GM23338 (cell line): ENCODE data around the gene GUCA2B. TPM values are rescaled to one million over a fixed set of nuclear protein-coding genes. Genes with fewer than 3 reads are reported as not detected.

Source experiments
- ATAC-seq: fragments of 200-7000 bp; cut with Tn5 transposase; 3 replicates; pipeline ENCODE4 v1.9.1; 2020
- DNase-seq: peaks from one replicate; pipeline ENCODE4 v3.0.0-alpha.2; 2015; ENCODE audit warnings: low spot score
- H2AFZ ChIP-seq: fragments of 200-600 bp; sonication (generic); 2 replicates; pipeline ENCODE4 v1.8.0; 2016; ENCODE audit warnings: antibody characterized with exemption, mild to moderate bottlenecking, moderate library complexity
- H3F3A ChIP-seq: fragments of 200-600 bp; sonication (generic); replicated peaks from 2 replicates; pipeline ENCODE4 v1.8.0; 2017; ENCODE audit warnings: antibody characterized with exemption, mixed run types, low read depth
- H3K27ac ChIP-seq: fragments of 200-600 bp; sonication (generic); 2 replicates; pipeline ENCODE4 v1.6.1; 2016; ENCODE audit warnings: low read depth
- H3K27me3 ChIP-seq: fragments of 200-600 bp; sonication (generic); 2 replicates; pipeline ENCODE4 v1.8.0; 2016; ENCODE audit warnings: mild to moderate bottlenecking, mixed run types, moderate library complexity; ENCODE audit not compliant: insufficient read depth
- H3K36me3 ChIP-seq: fragments of 200-600 bp; sonication (generic); 2 replicates; pipeline ENCODE4 v1.8.0; 2016; ENCODE audit warnings: mild to moderate bottlenecking; ENCODE audit not compliant: insufficient read depth
- H3K4me1 ChIP-seq: fragments of 200-600 bp; sonication (generic); 2 replicates; pipeline ENCODE4 v1.8.0; 2016; ENCODE audit warnings: mild to moderate bottlenecking, moderate library complexity; ENCODE audit not compliant: insufficient read depth
- H3K4me2 ChIP-seq: fragments of 200-600 bp; sonication (generic); 2 replicates; pipeline ENCODE4 v1.7.1; 2017; ENCODE audit warnings: mixed run types
- H3K4me3 ChIP-seq: fragments of 200-600 bp; sonication (generic); 2 replicates; pipeline ENCODE4 v1.6.1; 2016; ENCODE audit warnings: mixed run types
- H3K79me2 ChIP-seq: fragments of 200-600 bp; sonication (generic); replicated peaks from 2 replicates; pipeline ENCODE4 v1.8.0; 2017; ENCODE audit warnings: mild to moderate bottlenecking; ENCODE audit not compliant: insufficient read depth
- H3K9me2 ChIP-seq: fragments of 200-600 bp; sonication (generic); 2 replicates; pipeline ENCODE4 v1.8.0; 2017; ENCODE audit not compliant: insufficient read depth
- H4K20me1 ChIP-seq: fragments of 200-600 bp; sonication (generic); replicated peaks from 2 replicates; pipeline ENCODE4 v1.8.0; 2017; ENCODE audit warnings: mild to moderate bottlenecking; ENCODE audit not compliant: insufficient read depth
- H3K27ac Mint-ChIP-seq: 2 replicates; pipeline ENCODE4 v1.8.0; 2020; ENCODE audit warnings: inconsistent platforms, mild to moderate bottlenecking, moderate library complexity, mixed read lengths
- H3K27me3 Mint-ChIP-seq: 3 replicates; pipeline ENCODE4 v1.8.0; 2022; ENCODE audit warnings: low read depth, mild to moderate bottlenecking, moderate library complexity, mixed read lengths, inconsistent platforms; ENCODE audit not compliant: insufficient read depth, poor library complexity
- H3K36me3 Mint-ChIP-seq: 3 replicates; pipeline ENCODE4 v1.8.0; 2021; ENCODE audit warnings: low read depth, mild to moderate bottlenecking, inconsistent platforms, moderate library complexity, mixed read lengths
- H3K4me1 Mint-ChIP-seq: 3 replicates; pipeline ENCODE4 v1.8.0; 2020; ENCODE audit warnings: mild to moderate bottlenecking, inconsistent platforms, mixed read lengths
- H3K4me3 Mint-ChIP-seq: 3 replicates; pipeline ENCODE4 v1.8.0; 2021; ENCODE audit warnings: moderate library complexity, mild to moderate bottlenecking, inconsistent platforms, mixed read lengths
- H3K9me3 Mint-ChIP-seq: 3 replicates; pipeline ENCODE4 v1.8.0; 2020; ENCODE audit warnings: moderate library complexity, mild to moderate bottlenecking, inconsistent platforms, mixed read lengths
- CREB1 ChIP-seq: fragments of 250-450 bp; sonication (Bioruptor Pico); IDR thresholded peaks from 2 replicates; pipeline ENCODE4 v1.5.0; 2020; ENCODE audit warnings: low read depth, mild to moderate bottlenecking, moderate library complexity
- EZH2 ChIP-seq: fragments of 200-600 bp; sonication (generic); IDR thresholded peaks from one replicate; pipeline ENCODE4 v1.8.0; 2017; ENCODE audit warnings: antibody characterized with exemption, mild to moderate bottlenecking, low read depth; ENCODE audit not compliant: unreplicated experiment
- EZH2phosphoT487 ChIP-seq: fragments of 200-600 bp; sonication (generic); IDR thresholded peaks from one replicate; pipeline ENCODE4 v1.8.1; 2018; ENCODE audit warnings: antibody characterized with exemption; ENCODE audit not compliant: unreplicated experiment
- JUNB ChIP-seq: IDR thresholded peaks from one replicate; pipeline ENCODE4 v1.6.1; 2016; ENCODE audit warnings: antibody characterized with exemption; ENCODE audit not compliant: unreplicated experiment
- NANOG ChIP-seq: IDR thresholded peaks from 2 replicates; pipeline ENCODE4 v1.6.1; 2016; ENCODE audit warnings: antibody characterized with exemption, borderline replicate concordance
- POLR2AphosphoS5 ChIP-seq: IDR thresholded peaks from 2 replicates; pipeline ENCODE4 v1.6.1; 2016; ENCODE audit warnings: antibody characterized with exemption, low read depth
- STAT1 ChIP-seq: IDR thresholded peaks from one replicate; pipeline ENCODE4 v1.6.1; 2016; ENCODE audit warnings: antibody characterized with exemption; ENCODE audit not compliant: unreplicated experiment
- ZNF114 ChIP-seq: fragments of 250-450 bp; sonication (Bioruptor Pico); IDR thresholded peaks from 2 replicates; pipeline ENCODE4 v1.5.0; 2020; ENCODE audit warnings: mild to moderate bottlenecking, moderate library complexity
- ZNF331 ChIP-seq: fragments of 250-450 bp; sonication (Bioruptor Pico); IDR thresholded peaks from 2 replicates; pipeline ENCODE4 v1.5.0; 2020; ENCODE audit warnings: low read depth, mild to moderate bottlenecking, moderate library complexity
- polyA plus RNA-seq: library from polyadenylated mRNA; unstranded; fragments of >200 nt; fragmentation: Nextera tagmentation; extraction: Ambion mirVana; gene quantifications from 2 replicates; pipeline ENCODE4 v1.2.1, GENCODE V29; 2016
- total RNA-seq: library from RNA; depleted of rRNA; stranded (reverse); fragments of >200 nt; shearing (Covaris generic); gene quantifications from 2 replicates; pipeline ENCODE4 v1.2.3, GENCODE V29; 2014
- TF ChIP-seq, protein P1 (sequence below): IDR thresholded peaks from one replicate; pipeline ENCODE4 v1.6.1; 2018; ENCODE audit warnings: antibody characterized with exemption; ENCODE audit not compliant: unreplicated experiment
- TF ChIP-seq, protein P2 (sequence below): fragments of 250-450 bp; sonication (Bioruptor Pico); IDR thresholded peaks from 2 replicates; pipeline ENCODE4 v1.5.0; 2020; ENCODE audit warnings: mild to moderate bottlenecking, moderate library complexity
- TF ChIP-seq, protein P3 (sequence below), 2 experiments: fragments of 200-600 bp in 1 of 2; sonication (generic) in 1 of 2; conservative IDR thresholded peaks; 2 replicates each; pipeline versions ENCODE4 v1.5.1 to v1.6.1; 2016 to 2017; ENCODE audit warnings: antibody characterized with exemption in 2 of 2, low read depth in 2 of 2, mild to moderate bottlenecking in 2 of 2, moderate library complexity in 1 of 2
- TF ChIP-seq, protein P4 (sequence below): IDR thresholded peaks from 2 replicates; pipeline ENCODE4 v1.6.1; 2016; ENCODE audit warnings: antibody characterized with exemption

Gene GUCA2B
- total and polyA plus RNA-seq, 2 experiments from 2014 or later = not detected

DNA sequence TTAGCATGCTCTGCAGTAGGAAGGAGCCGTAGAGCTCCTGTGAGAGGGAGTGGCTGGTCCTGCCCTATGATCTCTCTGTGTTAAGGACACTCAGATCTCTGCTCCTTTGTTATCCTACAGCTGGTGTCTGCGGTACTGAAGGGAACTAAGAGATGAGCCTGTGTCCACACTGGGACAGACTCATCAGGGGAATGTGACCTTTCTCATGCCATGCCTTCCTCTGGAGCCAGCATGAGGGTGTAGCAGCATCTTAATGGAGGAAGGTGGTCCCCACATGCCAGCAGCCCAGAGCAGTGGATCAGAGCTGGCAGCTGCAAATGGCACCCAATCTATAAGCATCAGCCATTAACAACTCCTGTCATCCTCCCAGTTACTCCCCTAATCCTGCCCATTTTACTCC, 24.7 kb upstream of the GUCA2B start:
- no peaks in the 10 kb centered on the region for H3K9me3 Mint-ChIP-seq
- H3K36me3 Mint-ChIP-seq = no peaks in the 10 kb centered on the region
- DNase-seq = no peak
- Histone ChIP-seq H3K27me3 (no peaks in the 10 kb centered on the region), H4K20me1 (no peaks in the 10 kb centered on the region), H3F3A (no peaks in the 10 kb centered on the region), H3K79me2 (no peaks in the 10 kb centered on the region), H3K36me3 (no peaks in the 10 kb centered on the region), H3K9me2 (no peaks in the 10 kb centered on the region), H2AFZ (no peak overlapping the region), H3K27ac (no peak overlapping the region), H3K4me2 (no peak overlapping the region), H3K4me3 (no peak overlapping the region), H3K4me1 (no peaks in the 10 kb centered on the region)
- no peak overlapping the region for H3K27ac Mint-ChIP-seq
- no peaks in the 10 kb centered on the region for H3K27me3 Mint-ChIP-seq
- no peaks in the 10 kb centered on the region for H3K4me1 Mint-ChIP-seq
- TF ChIP-seq ZNF114 (CRISPR knock-in tag) = no peak
- TF ChIP-seq NANOG = no peak
- no peak for TF ChIP-seq ZNF331 (CRISPR knock-in tag)
- no peak for TF ChIP-seq EZH2phosphoT487
- TF ChIP-seq POLR2AphosphoS5 = no peak
- TF ChIP-seq, protein P1, sequence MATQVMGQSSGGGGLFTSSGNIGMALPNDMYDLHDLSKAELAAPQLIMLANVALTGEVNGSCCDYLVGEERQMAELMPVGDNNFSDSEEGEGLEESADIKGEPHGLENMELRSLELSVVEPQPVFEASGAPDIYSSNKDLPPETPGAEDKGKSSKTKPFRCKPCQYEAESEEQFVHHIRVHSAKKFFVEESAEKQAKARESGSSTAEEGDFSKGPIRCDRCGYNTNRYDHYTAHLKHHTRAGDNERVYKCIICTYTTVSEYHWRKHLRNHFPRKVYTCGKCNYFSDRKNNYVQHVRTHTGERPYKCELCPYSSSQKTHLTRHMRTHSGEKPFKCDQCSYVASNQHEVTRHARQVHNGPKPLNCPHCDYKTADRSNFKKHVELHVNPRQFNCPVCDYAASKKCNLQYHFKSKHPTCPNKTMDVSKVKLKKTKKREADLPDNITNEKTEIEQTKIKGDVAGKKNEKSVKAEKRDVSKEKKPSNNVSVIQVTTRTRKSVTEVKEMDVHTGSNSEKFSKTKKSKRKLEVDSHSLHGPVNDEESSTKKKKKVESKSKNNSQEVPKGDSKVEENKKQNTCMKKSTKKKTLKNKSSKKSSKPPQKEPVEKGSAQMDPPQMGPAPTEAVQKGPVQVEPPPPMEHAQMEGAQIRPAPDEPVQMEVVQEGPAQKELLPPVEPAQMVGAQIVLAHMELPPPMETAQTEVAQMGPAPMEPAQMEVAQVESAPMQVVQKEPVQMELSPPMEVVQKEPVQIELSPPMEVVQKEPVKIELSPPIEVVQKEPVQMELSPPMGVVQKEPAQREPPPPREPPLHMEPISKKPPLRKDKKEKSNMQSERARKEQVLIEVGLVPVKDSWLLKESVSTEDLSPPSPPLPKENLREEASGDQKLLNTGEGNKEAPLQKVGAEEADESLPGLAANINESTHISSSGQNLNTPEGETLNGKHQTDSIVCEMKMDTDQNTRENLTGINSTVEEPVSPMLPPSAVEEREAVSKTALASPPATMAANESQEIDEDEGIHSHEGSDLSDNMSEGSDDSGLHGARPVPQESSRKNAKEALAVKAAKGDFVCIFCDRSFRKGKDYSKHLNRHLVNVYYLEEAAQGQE = no peak
- TF ChIP-seq, protein P2, sequence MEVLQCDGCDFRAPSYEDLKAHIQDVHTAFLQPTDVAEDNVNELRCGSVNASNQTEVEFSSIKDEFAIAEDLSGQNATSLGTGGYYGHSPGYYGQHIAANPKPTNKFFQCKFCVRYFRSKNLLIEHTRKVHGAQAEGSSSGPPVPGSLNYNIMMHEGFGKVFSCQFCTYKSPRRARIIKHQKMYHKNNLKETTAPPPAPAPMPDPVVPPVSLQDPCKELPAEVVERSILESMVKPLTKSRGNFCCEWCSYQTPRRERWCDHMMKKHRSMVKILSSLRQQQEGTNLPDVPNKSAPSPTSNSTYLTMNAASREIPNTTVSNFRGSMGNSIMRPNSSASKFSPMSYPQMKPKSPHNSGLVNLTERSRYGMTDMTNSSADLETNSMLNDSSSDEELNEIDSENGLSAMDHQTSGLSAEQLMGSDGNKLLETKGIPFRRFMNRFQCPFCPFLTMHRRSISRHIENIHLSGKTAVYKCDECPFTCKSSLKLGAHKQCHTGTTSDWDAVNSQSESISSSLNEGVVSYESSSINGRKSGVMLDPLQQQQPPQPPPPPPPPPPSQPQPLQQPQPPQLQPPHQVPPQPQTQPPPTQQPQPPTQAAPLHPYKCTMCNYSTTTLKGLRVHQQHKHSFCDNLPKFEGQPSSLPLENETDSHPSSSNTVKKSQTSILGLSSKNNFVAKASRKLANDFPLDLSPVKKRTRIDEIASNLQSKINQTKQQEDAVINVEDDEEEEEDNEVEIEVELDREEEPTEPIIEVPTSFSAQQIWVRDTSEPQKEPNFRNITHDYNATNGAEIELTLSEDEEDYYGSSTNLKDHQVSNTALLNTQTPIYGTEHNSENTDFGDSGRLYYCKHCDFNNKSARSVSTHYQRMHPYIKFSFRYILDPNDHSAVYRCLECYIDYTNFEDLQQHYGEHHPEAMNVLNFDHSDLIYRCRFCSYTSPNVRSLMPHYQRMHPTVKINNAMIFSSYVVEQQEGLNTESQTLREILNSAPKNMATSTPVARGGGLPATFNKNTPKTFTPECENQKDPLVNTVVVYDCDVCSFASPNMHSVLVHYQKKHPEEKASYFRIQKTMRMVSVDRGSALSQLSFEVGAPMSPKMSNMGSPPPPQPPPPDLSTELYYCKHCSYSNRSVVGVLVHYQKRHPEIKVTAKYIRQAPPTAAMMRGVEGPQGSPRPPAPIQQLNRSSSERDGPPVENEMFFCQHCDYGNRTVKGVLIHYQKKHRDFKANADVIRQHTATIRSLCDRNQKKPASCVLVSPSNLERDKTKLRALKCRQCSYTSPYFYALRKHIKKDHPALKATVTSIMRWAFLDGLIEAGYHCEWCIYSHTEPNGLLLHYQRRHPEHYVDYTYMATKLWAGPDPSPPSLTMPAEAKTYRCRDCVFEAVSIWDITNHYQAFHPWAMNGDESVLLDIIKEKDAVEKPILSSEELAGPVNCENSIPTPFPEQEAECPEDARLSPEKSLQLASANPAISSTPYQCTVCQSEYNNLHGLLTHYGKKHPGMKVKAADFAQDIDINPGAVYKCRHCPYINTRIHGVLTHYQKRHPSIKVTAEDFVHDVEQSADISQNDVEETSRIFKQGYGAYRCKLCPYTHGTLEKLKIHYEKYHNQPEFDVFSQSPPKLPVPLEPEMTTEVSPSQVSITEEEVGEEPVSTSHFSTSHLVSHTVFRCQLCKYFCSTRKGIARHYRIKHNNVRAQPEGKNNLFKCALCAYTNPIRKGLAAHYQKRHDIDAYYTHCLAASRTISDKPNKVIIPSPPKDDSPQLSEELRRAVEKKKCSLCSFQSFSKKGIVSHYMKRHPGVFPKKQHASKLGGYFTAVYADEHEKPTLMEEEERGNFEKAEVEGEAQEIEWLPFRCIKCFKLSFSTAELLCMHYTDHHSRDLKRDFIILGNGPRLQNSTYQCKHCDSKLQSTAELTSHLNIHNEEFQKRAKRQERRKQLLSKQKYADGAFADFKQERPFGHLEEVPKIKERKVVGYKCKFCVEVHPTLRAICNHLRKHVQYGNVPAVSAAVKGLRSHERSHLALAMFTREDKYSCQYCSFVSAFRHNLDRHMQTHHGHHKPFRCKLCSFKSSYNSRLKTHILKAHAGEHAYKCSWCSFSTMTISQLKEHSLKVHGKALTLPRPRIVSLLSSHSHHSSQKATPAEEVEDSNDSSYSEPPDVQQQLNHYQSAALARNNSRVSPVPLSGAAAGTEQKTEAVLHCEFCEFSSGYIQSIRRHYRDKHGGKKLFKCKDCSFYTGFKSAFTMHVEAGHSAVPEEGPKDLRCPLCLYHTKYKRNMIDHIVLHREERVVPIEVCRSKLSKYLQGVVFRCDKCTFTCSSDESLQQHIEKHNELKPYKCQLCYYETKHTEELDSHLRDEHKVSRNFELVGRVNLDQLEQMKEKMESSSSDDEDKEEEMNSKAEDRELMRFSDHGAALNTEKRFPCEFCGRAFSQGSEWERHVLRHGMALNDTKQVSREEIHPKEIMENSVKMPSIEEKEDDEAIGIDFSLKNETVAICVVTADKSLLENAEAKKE (CRISPR knock-in tag) = no peak
- no peak for TF ChIP-seq CREB1 (CRISPR knock-in tag)
- TF ChIP-seq STAT1 = no peak
- no peak for TF ChIP-seq JUNB
- TF ChIP-seq EZH2 = no peak
- TF ChIP-seq, protein P3, sequence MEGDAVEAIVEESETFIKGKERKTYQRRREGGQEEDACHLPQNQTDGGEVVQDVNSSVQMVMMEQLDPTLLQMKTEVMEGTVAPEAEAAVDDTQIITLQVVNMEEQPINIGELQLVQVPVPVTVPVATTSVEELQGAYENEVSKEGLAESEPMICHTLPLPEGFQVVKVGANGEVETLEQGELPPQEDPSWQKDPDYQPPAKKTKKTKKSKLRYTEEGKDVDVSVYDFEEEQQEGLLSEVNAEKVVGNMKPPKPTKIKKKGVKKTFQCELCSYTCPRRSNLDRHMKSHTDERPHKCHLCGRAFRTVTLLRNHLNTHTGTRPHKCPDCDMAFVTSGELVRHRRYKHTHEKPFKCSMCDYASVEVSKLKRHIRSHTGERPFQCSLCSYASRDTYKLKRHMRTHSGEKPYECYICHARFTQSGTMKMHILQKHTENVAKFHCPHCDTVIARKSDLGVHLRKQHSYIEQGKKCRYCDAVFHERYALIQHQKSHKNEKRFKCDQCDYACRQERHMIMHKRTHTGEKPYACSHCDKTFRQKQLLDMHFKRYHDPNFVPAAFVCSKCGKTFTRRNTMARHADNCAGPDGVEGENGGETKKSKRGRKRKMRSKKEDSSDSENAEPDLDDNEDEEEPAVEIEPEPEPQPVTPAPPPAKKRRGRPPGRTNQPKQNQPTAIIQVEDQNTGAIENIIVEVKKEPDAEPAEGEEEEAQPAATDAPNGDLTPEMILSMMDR (conservative IDR thresholded peaks at IDR 0.05; ENCODE audit: low read depth in 2 of 2) = no peak
- TF ChIP-seq, protein P4, sequence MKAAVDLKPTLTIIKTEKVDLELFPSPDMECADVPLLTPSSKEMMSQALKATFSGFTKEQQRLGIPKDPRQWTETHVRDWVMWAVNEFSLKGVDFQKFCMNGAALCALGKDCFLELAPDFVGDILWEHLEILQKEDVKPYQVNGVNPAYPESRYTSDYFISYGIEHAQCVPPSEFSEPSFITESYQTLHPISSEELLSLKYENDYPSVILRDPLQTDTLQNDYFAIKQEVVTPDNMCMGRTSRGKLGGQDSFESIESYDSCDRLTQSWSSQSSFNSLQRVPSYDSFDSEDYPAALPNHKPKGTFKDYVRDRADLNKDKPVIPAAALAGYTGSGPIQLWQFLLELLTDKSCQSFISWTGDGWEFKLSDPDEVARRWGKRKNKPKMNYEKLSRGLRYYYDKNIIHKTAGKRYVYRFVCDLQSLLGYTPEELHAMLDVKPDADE = no peak
- no peak for ATAC-seq
- no peak overlapping the region for H3K4me3 Mint-ChIP-seq
